Ureter (tissue), 1 donor: Measurements from ENCODE around the gene TRIM68. TPM values are rescaled to one million over a fixed set of nuclear protein-coding genes. Genes with fewer than 3 reads are reported as not detected.

Experiments used
- DNase-seq: peaks from one replicate; pipeline ENCODE4 v3.0.0-alpha.2; 2020; ENCODE audit warnings: low spot score
- total RNA-seq: library from RNA; stranded (reverse); gene quantifications from one replicate; pipeline ENCODE4 v1.2.4, GENCODE V29; 2023
- donor health status: DM: yes; HTN: yes; CAD: no.

The TRIM68 gene
- total RNA-seq, 1 donor from 2014 or later = 28.9 TPM

- DNase-seq = no peak
Measured at GRCh38 chr11:4606231-4607015, 1.6 kb downstream of the TRIM68 start.

- no peak for DNase-seq
Measured at GRCh38 chr11:4605057-4605456, 3.0 kb downstream of the TRIM68 start.

- DNase-seq = no peak
Measured at GRCh38 chr11:4593739-4594138, 14.3 kb downstream of the TRIM68 start, which contains the start of gene OR52I1. OR52I1 (plus strand) TSS chr11:4594039; CDS start chr11:4594039, 0 bp downstream.

GRCh38 chr11:4589017-4589416 is 19.0 kb downstream of the TRIM68 start:
- DNase-seq = no peak

- no peak for DNase-seq
Measured at GRCh38 chr11:4581443-4581842, 26.6 kb downstream of the TRIM68 start, which contains the start of gene OR52I2. OR52I2 (plus strand) TSS chr11:4581743.

GRCh38 chr11:4580124-4580523 is 27.9 kb downstream of the TRIM68 start:
- no peak for DNase-seq

- no peak for DNase-seq
Measured at GRCh38 chr11:4578624-4579023, 29.4 kb downstream of the TRIM68 start.

GRCh38 chr11:4577761-4578160 is 30.3 kb downstream of the TRIM68 start:
- no peak for DNase-seq

- DNase-seq = no peak
Measured at GRCh38 chr11:4576880-4577279, 31.2 kb downstream of the TRIM68 start.

GRCh38 chr11:4569075-4569474 is 39.0 kb downstream of the TRIM68 start:
- no peak for DNase-seq

GRCh38 chr11:4565371-4565770 is 42.7 kb downstream of the TRIM68 start:
- no peak for DNase-seq

- DNase-seq = no peak
Measured at GRCh38 chr11:4560467-4560866, 47.6 kb downstream of the TRIM68 start.

- DNase-seq = no peak
Measured at GRCh38 chr11:4559527-4560440, 48.2 kb downstream of the TRIM68 start.

GRCh38 chr11:4551346-4551979 is 56.6 kb downstream of the TRIM68 start:
- no peak for DNase-seq

Other genes starting within 250 kb of the TRIM68 start
- gene OR52B4, start 239.8 kb downstream of the TRIM68 start, total RNA-seq = not detected
- 23.0 TPM for gene TRIM21, start 214.5 kb downstream of the TRIM68 start, total RNA-seq
- gene OR52K2, start 158.9 kb downstream of the TRIM68 start, total RNA-seq = not detected
- gene OR52K1, start 125.6 kb downstream of the TRIM68 start, total RNA-seq = not detected
- gene OR52M1, start 63.0 kb downstream of the TRIM68 start, total RNA-seq = not detected
- gene OR52I2, start 26.5 kb downstream of the TRIM68 start, total RNA-seq = not detected
- gene OR52I1, start 14.2 kb downstream of the TRIM68 start, total RNA-seq = not detected
- gene OR51D1, start 29.2 kb upstream of the TRIM68 start, total RNA-seq = not detected
- gene OR51E1, start 35.8 kb upstream of the TRIM68 start, total RNA-seq = 0.86 TPM
- 7.4 TPM for gene OR51E2, start 89.6 kb upstream of the TRIM68 start, total RNA-seq
- gene MMP26, start 96.6 kb upstream of the TRIM68 start, total RNA-seq = not detected
- not detected for gene OR51F1, start 161.7 kb upstream of the TRIM68 start, total RNA-seq
- gene OR52R1, start 196.1 kb upstream of the TRIM68 start, total RNA-seq = not detected
- gene OR51F2, start 213.1 kb upstream of the TRIM68 start, total RNA-seq = not detected
- not detected for gene OR51S1, start 241.0 kb upstream of the TRIM68 start, total RNA-seq